IMR-90 (cell line): ENCODE results near the gene SENP6.

ENCODE experiments used
- CTCF ChIP-seq: conservative IDR thresholded peaks from 2 replicates; pipeline ENCODE4 v1.5.1; 2012; ENCODE audit warnings: mild to moderate bottlenecking, low read depth, low read length, improper control_type of control experiment
- ELK1 ChIP-seq: fragments of 150-350 bp; IDR thresholded peaks from 2 replicates; pipeline ENCODE4 v1.6.1; 2016; ENCODE audit warnings: low read depth, mild to moderate bottlenecking, low read length, moderate library complexity, borderline replicate concordance
- MAZ ChIP-seq: IDR thresholded peaks from 2 replicates; pipeline ENCODE4 v1.6.1; 2012; ENCODE audit warnings: low read depth, mild to moderate bottlenecking, low read length, improper control_type of control experiment, moderate library complexity, borderline replicate concordance
- POLR2A ChIP-seq: IDR thresholded peaks from 2 replicates; pipeline ENCODE4 v1.6.1; 2012; ENCODE audit warnings: mild to moderate bottlenecking, low read depth, low read length
- RAD21 ChIP-seq: IDR thresholded peaks from 2 replicates; pipeline ENCODE4 v1.6.1; 2012; ENCODE audit warnings: low read length, improper control_type of control experiment
- USF2 ChIP-seq: fragments of 150-350 bp; IDR thresholded peaks from 2 replicates; pipeline ENCODE4 v1.6.1; 2017; ENCODE audit warnings: mild to moderate bottlenecking, antibody characterized with exemption, low read length, low read depth

- TF ChIP-seq CTCF (no peak), ELK1 (no peak), POLR2A (no peak), MAZ (no peak), USF2 (no peak), RAD21 (no peak)
Observed at GRCh38 chr6:75723382-75723781, 121.7 kb downstream of the SENP6 start.
